Measurements from ENCODE around the gene EFS.
"Not testable (repeated sequence)": the region's sequence is repeated elsewhere in the genome, so short reads cannot be mapped to it uniquely, and the experiment has no call there.

Gene EFS

GRCh38 chr14:23326491-23327332, 38.3 kb downstream of the EFS start:
- no peak overlapping the region for H3K4me3 ChIP-seq (ENCODE audit: low read depth, low read length)
- TF ChIP-seq CTCF (IDR thresholded peaks at IDR 0.05; ENCODE audit: insufficient read depth, low read length, missing control alignments), result no peak
- ChIA-PET CTCF (interaction anchor here (0.9 to 18.0 kb wide), 26 partner anchors 8 to 237 kb away, joined by 3 to 303 read pairs (median 6); partner anchors contain the start of genes CMTM5, PPP1R3E and SLC22A17), POLR2A (interaction anchor here (0.6 to 1.8 kb wide), 4 partner anchors 16 to 205 kb away, joined by 3 to 9 read pairs (median 5); partner anchors contain the start of gene SLC22A17)
- no peak for DNase-seq (ENCODE audit: low read depth, low spot score)

- CTCF ChIA-PET, result interaction anchor here (1.4 to 18.0 kb wide), 6 partner anchors 29 to 131 kb away, joined by 4 to 303 read pairs (median 8); partner anchors contain the start of gene CMTM5
Measured at GRCh38 chr14:23325746-23326145, 39.2 kb downstream of the EFS start.

GRCh38 chr14:23324993-23325392, 40.0 kb downstream of the EFS start:
- DNase-seq (ENCODE audit: low read depth, low spot score), result no peak
- ChIA-PET POLR2A (no interaction called here), CTCF (interaction anchor here (1.0 to 18.0 kb wide), 3 partner anchors 53 to 234 kb away, joined by 3 to 303 read pairs (median 4); partner anchors contain the start of gene CMTM5)
- H3K4me3 ChIP-seq (ENCODE audit: low read depth, low read length), result no peak overlapping the region
- TF ChIP-seq CTCF (IDR thresholded peaks at IDR 0.05; ENCODE audit: insufficient read depth, low read length, missing control alignments), result no peak

More at GRCh38 chr14:23325746-23326145, 39.2 kb downstream of the EFS start:
- H3K4me3 ChIP-seq (ENCODE audit: low read depth, low read length); DNase-seq (ENCODE audit: low read depth, low spot score): not testable (repeated sequence)
- POLR2A ChIA-PET, result interaction anchor here (0.6 to 1.4 kb wide), 3 partner anchors 15 to 204 kb away, joined by 3 to 7 read pairs (median 3); partner anchors contain the start of gene SLC22A17

GRCh38 chr14:23324455-23324846, 40.5 kb downstream of the EFS start:
- no peak for TF ChIP-seq CTCF (IDR thresholded peaks at IDR 0.05; ENCODE audit: insufficient read depth, low read length, missing control alignments)
- DNase-seq (ENCODE audit: low read depth, low spot score), result no peak
- no peak overlapping the region for H3K4me3 ChIP-seq (ENCODE audit: low read depth, low read length)
- ChIA-PET POLR2A (no interaction called here), CTCF (interaction anchor here (1.0 to 18.0 kb wide), 3 partner anchors 54 to 235 kb away, joined by 3 to 303 read pairs (median 4); partner anchors contain the start of gene CMTM5)

GRCh38 chr14:23323838-23324454, 41.0 kb downstream of the EFS start:
- TF ChIP-seq CTCF (IDR thresholded peaks at IDR 0.05; ENCODE audit: insufficient read depth, low read length, missing control alignments), result no peak
- ChIA-PET POLR2A (interaction anchor here (0.7 kb wide), 1 partner anchor 898 kb away, joined by 3 read pairs; no protein-coding TSS in a partner anchor), CTCF (interaction anchor here (1.0 to 18.0 kb wide), 5 partner anchors 10 to 235 kb away, joined by 3 to 303 read pairs (median 5); partner anchors contain the start of gene CMTM5)
- no peak overlapping the region for H3K4me3 ChIP-seq (ENCODE audit: low read depth, low read length)
- DNase-seq (ENCODE audit: low read depth, low spot score), result no peak

- ChIA-PET CTCF (interaction anchor here (0.7 to 18.0 kb wide), 17 partner anchors 11 to 237 kb away, joined by 3 to 303 read pairs (median 4); partner anchors contain the start of genes BCL2L2, CMTM5 and SLC22A17), POLR2A (interaction anchor here (0.5 to 3.1 kb wide), 8 partner anchors 16 to 58 kb away, joined by 3 to 34 read pairs (median 8); partner anchors contain the start of genes BCL2L2, PPP1R3E and SLC22A17)
- TF ChIP-seq CTCF (IDR thresholded peaks at IDR 0.05; ENCODE audit: insufficient read depth, low read length, missing control alignments), result no peak
- peak overlapping the region; percentile 82 for H3K4me3 ChIP-seq (ENCODE audit: low read depth, low read length)
- DNase-seq (ENCODE audit: low read depth, low spot score), result no peak
Measured at GRCh38 chr14:23322568-23323517, 42.1 kb downstream of the EFS start.

Data from AG04449 (cell line).